Measurements from ENCODE around the gene COG7.
"Not testable (repeated sequence)": the region's sequence is repeated elsewhere in the genome, so short reads cannot be mapped to it uniquely, and the experiment has no call there.

- TF ChIP-seq POLR2AphosphoS5 (IDR thresholded peaks at IDR 0.05; ENCODE audit: borderline replicate concordance, low read depth, low read length); FOXP2 (optimal IDR thresholded peaks at IDR 0.05; ENCODE audit: control extremely low read depth, extremely low read length, insufficient read depth): not testable (repeated sequence)
These were observed 52.5 kb downstream of the COG7 start for GRCh38 chr16:23400447-23400846.

All from SK-N-MC (cell line).